GM18868 (cell line): ENCODE data around the gene VNN1.

ENCODE experiments used
- ATAC-seq: cut with Tn5 transposase; IDR thresholded peaks from one replicate; pipeline ENCODE4 v1.9.1; 2021; ENCODE audit warnings: mild to moderate bottlenecking, moderate library complexity; ENCODE audit not compliant: unreplicated experiment

The VNN1 gene, protein sequence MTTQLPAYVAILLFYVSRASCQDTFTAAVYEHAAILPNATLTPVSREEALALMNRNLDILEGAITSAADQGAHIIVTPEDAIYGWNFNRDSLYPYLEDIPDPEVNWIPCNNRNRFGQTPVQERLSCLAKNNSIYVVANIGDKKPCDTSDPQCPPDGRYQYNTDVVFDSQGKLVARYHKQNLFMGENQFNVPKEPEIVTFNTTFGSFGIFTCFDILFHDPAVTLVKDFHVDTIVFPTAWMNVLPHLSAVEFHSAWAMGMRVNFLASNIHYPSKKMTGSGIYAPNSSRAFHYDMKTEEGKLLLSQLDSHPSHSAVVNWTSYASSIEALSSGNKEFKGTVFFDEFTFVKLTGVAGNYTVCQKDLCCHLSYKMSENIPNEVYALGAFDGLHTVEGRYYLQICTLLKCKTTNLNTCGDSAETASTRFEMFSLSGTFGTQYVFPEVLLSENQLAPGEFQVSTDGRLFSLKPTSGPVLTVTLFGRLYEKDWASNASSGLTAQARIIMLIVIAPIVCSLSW

DNA sequence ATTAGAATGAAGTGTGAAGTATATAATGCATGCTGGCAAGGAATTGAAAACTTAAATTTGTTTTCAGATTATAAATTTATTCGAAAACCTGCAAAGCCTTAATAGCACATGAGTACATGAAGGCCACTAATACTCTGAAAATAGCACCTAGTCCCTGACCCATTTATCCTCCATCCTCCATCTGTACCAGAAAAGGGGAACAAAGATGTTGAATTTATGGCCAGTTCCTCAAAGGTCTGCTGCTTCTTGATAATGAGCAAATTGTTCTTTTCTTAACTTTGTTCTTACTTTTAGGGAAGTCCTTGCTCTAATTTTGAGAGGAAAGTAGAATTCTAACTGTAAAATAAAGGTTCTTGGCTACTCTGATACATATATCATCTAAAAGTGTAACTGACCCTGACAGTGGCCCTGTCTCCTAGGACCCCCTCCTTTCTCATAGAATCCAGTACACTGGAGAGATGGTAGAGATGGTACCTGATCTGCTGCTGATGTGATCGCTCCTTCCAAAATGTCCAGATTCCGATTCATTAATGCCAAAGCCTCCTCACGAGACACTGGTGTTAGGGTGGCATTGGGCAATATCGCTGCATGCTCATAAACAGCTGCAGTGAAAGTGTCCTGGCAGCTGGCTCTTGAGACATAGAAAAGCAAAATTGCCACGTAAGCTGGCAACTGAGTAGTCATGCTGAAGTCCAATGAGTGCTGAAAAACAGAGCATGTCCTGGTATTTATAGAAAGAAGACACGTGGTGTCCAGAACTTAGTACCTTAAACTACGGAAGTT lies at the start of gene VNN1:
VNN1 (minus strand) TSS at position 704 of the 783 bp plus-strand sequence; CDS start at position 684, 20 bp downstream.
- ATAC-seq = peak; percentile 87

DNA sequence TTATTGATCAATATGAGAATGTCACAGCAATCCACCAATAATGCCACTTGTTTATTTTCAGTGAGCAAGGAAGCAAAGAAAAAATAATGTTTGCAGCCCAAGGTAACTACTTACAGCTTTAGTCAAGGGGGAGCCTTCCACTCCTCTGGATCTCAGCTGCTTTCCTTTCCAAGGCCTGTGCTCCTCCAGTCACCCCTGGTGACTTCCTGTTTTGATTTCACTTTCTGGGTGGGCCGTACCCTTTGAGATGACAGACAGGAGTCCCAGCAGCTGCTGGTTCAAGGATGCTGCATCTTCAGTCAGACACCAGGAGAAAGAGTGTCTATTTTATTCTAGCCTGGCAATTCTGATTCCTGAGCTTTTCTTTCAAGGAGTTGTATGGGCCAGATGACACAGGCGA lies 49.4 kb upstream of the VNN1 start:
- ATAC-seq = peak; percentile 90

DNA sequence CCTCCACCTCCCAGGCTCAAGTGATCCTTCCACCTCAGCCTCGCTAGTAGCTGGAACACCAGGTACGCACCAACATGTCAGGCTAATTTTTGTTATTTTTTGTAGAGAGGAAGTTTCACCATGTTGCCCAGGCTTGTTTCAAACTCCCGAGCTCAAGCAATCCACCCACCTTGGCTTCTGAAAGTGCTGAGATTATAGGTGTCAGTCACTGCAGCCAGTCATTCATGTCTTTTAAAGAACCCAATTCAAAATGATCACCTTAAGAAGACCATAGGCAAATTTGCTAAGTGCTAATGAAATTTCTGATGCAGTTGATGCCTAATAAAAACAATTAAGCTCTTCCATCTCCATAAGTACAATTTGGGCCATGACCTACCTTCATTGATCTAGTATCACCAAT lies 46.4 kb upstream of the VNN1 start:
- peak; percentile 33 for ATAC-seq

DNA sequence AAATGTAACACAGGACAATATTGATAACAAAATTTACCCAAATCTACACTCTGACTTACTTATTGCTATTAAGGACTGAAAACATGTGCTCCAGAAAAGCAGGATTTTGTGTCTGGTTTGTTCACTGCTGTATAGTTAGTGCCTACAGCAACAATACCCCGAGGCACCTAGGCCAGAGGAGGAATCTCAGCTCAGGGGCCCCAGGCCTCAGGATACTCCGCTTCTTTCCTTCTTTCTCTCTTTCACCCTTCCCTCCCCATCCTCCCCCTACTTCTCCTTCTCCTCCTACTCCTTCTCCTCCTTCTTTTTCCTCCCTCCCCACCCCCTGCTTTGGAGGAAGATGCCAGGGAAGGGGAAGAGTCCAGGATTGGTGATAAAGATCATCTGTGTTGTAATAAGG lies 44.8 kb upstream of the VNN1 start:
- no peak for ATAC-seq

DNA sequence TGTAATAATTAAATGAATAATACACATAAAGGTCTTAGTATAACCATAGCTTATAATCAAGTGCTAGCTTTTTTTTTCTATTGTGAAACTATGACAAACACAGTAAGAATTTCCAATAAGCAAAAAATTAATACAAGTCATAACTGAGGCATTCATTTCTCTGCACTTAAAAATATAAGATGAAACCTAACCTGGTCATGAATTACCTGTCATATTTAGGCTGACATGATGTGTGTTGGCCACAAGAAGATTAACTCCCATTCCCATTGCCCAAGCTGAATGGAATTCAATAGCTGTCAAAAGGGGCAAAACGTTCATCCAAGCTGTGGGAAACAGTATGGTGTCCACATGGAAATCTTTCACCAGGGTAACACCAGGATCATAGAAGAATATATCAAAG lies 38.4 kb upstream of the VNN1 start:
- ATAC-seq = no peak

DNA sequence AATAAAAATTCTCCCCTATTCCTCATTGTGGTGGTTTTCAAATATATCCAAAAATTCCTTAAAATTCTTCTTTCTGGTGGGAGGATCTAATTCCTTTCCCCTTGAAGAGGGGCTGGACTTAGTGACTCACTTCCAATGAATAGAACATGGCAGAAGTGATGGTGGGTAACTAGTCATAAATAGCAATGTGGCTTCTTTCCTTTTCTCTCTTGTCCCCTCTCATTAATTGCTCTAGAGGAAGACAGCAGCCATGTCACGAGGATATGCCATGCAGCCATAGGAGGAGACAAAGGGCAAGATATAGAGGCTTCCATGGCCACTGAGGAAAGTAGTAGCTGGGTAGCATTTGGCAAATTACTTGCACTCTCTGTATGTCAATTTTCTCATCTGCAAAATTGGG lies 38.0 kb upstream of the VNN1 start:
- ATAC-seq = no peak

DNA sequence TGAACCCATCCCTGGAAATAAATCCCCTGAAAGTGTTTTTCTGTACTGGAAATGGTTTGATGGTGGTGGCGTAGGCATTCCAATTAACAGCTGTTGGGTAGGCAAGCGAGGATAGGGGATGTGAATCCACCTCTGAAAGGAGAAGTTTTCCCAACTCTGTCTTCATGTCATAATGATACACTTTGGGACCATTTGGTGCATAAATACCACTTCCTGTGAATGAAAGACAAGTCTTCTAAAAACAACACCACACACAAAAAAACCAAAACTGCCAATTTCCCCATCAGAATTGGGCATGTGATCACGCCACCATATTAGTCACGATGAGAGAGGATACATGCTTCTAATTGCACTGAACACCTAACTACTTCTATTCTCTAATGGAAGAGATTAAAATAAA lies 37.5 kb upstream of the VNN1 start:
- peak; percentile 56 for ATAC-seq

DNA sequence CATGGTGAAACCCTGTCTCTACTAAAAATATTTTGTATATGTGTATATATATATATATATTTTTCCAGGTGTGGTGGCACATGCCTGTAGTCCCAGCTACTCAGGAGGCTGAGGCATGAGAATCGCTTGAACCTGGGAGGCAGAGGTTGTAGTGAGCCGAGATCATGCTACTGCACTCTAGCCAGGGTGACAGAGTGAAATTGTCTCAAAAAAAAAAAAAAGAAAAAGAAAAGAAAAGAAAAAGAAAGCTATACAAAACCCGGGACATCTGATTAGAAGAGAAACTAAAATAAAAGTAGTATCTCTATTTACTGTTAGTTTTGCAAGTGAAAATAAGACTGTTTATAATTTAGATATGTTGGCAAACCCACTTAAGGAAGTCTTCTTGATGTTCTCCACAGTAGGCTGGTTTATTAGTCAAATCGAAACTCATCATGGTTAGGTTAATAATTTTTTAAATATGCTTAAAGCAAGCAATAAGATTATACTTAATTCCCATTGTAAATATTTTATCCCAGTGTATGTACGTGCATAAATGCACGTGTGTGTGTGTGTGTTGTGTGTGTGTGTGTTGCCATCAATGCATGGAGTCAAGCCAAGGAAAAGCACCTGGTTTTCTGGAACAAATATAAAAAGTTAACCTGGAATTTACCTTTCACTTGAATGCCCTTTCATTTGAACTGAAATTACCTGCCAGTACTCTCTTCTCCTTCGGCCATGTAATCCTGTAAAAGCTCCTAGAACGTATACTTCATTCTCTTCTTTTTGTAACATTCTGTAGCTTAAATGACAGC lies 36.8 kb upstream of the VNN1 start:
- peak; percentile 89 for ATAC-seq

DNA sequence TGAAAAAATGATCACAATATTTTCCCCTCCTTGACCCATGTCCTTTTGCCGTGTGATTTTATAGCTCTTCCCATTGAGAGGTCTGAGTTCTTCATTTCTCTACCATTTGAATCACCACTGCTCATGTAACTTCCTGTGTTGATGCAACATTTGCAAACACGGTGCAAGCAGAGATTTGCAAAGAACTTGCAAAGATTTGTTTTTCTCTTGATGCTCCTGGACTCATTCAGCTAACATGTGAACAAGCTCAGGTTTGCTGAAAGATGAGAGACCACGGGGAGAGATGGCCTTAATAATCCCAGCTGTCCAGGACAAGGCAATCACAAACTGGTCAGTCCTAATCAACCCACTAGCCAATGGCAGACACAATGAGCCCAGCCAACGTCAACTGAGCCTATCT lies 35.3 kb upstream of the VNN1 start:
- ATAC-seq = no peak

DNA sequence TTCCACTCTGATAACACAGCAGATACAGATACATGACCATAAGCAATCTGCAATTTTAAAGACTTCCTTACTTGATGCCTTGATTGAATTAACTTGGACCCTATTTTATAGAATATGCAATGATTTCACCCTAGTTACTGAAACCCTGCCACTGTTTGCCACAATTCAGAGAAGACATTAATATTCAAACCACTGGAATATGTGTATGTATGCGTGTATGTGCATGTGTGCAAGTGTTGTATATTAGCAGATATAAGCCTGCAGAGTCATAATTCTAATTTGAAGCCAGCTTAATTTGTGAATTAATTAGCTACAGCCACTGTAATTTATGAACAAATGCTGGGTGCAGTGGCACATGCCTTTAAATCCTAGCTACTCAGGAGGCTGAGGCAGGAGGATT lies 34.6 kb upstream of the VNN1 start:
- ATAC-seq = no peak

DNA sequence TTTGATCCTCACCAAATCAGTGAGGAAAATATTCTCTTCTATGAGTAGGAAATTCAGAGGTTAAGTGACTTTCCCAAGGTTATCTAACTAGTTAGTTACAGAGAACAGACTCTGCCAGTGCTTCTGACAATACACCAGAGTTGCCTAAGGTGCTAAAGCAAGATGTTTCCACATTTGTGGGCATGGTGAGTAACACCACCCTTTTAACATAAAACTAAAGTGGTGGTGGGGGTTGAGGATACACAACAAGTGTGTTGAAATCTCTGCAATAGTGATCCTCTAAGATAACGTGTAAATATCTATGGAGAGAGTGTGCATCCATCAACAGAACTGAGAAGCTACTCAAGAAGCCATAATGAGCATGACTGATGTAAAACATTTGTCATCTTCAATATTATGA lies 32.2 kb upstream of the VNN1 start:
- ATAC-seq = no peak

DNA sequence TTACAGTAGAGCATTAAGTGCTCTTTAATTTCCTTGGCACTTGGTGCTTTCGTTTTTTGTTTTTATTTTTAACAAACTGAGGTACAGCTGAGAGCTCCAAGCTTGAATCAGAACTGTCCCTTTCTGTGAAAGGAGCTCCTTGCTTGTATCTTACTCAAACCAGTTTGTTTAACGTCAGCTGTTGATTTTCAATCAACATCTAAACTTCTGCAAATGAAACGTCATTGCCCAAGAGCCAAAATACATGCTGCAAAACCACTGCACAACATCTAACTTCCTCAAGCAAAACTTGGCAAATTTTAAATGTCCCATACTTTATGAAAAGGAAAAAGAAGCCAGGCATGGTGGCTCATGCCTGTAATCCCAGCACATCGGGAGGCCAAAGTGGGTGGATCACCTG lies 28.6 kb upstream of the VNN1 start:
- ATAC-seq = no peak

DNA sequence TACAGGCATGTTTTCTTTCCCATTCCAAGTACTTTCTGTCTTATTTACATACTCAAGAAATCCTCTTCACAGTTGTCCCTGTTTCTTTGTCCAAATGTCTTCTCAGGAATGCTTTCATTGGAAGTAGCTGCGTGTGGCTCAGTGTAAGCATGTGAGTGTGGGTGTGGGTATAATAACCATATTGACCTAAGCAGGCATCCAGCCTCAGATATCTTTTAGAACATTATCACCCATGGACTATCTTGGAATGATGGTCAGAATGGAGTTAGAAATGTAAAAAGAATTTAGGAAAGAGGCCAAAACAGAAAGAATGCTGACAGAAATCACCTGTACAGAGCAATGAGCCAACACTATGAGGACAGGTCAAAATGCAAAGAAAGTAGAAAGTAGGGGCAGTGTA lies 27.4 kb upstream of the VNN1 start:
- no peak for ATAC-seq

DNA sequence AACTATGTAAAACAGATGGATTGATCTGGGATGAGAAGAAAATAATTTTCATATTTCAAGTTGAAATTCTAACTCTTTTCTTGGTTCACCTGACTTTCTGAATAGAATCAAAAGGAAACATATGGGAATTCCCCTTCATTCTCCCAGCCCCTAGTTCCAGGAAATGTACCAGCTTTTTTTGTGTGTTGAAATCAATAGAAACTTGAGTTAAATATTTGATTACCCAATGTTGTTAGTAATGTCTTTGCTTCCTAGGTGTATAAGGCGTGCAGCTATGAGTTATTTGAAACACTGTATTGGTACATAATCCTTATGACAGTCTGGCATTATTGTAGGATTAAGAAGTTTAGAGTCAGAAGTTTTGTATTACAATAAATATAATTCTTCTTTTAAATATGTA lies 22.4 kb upstream of the VNN1 start:
- ATAC-seq = no peak

DNA sequence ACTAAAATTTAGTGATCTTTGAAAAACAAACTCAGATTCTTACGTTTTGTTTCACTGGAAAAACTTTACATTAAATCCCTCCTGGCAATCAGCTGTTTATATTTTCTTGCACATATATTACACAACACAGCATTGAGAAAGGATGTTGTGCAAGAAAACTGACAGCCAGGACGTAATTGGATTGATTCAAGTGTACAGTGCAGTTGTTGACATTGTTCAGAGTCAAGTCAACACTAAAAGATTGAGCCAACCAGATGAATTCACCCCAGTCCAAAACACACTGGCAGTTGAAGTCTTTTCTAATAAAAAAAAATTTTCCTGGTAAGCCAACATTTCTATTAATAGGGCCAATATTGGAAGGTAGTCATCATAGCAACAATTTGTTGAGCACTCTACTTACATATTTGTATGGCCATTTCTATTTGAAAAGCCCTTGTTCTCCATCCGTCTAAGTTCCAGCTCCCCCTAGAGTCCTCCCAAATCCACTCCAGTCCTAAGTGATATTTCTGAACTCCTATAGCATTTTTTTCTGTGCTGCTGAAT lies 20.9 kb upstream of the VNN1 start:
- no peak for ATAC-seq

DNA sequence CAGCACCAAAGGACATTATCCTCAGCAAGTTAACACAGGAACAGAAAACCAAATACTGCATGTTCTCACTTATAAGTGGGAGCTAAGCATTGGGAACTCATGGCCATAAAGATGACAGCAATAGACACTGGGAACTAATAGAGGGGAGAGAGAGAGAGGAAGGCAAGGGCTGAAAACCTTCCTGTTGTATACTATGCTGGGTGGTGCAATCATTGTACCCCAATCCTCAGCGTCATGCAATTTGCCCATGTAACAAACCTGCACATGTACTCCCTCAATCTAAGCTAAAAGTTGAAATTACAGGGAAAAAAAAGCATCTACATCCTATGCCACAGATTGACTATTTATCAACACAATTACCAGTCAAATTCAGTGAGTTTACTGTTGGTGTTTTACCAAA lies 20.0 kb upstream of the VNN1 start:
- no peak for ATAC-seq

DNA sequence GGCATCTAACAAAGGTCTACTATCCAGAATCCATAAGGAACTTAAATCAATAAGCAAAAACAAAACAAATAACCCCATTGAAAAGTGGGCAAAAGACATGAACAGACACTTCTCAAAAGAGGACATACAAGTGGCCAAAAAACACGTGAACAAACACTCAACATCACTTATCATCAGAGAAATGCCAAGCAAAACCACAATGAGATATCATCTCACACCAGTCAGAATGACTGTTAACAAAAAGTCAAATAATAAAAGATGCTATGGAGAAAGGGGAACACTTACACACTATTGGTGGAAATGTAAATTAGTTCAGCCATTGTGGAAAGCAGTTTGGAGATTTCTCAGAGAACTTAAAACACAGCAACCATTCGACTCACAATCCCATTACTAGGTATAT lies 19.4 kb upstream of the VNN1 start:
- no peak for ATAC-seq

DNA sequence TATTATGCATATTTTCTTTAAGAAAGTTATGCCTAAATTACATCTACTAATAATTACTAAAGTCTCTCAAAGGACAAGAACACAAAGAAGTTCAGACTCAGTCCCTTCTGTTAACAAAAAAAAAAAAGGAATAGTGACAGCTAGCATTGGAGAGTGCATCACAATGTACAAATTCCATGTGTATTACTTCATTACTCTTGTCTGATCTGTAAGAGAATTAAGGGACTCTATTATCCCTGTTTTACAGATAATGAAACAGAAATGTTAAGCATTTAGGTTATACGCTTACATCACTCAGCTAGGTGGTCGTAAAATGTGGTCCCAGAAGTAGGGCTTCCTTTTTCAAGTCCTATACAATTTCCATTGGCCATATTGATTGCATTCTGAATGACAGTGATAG lies 17.2 kb upstream of the VNN1 start:
- no peak for ATAC-seq

DNA sequence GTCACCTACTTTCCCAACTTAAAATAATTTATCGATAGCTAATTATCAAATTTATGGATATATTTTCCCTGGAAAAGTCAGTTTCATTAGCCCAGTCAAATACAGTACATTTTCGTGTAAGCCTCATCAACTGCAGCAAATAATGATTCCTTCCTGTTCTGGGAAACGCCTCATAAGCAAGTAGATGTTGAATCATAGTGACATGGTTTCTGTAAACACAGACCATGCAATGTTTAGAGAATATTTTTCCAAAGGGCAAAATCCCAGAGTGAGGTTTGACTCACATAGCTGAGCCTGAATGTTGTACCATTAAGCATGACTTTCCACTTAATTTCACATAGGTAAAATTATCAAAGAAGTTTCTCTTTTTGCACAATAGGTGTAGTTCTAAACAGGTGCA lies 16.7 kb upstream of the VNN1 start:
- no peak for ATAC-seq

DNA sequence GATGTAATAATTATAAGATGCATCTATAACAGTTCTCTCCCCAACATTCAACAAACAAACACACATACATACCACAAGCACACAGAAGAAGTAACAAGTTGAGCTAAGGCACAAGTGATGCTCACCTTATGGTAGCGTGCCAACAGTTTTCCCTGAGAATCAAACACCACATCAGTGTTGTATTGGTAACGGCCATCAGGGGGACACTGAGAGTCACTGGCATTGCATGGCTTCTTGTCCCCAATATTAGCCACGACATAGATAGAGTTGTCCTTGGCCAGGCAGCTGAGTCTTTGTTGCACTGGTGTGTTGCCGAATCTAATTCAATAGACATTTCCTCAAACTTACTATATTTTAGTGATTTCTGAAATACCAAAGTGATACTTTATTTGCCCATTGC lies 14.8 kb upstream of the VNN1 start:
- no peak for ATAC-seq

DNA sequence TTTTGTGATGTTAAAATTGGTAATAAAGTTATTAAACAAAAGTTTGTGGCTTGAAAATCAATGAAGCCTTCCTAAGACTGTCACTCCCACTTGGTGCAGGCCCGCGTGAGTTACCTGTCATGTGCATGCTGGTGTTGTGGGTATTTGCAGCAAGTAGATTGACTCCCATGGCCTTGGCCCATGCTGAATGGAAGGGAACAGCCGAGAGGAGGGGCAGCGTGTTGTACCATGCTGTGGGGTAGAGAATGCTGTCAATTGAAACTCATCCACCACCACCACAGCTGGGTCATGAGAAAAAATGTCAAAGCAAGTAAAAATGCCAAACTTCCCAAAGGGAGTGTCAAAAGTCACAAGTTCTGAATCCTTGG lies 12.7 kb upstream of the VNN1 start:
- ATAC-seq = no peak
